GM18858 (cell line): ENCODE measurements around the gene HIVEP3.

Experiments used
- ATAC-seq: cut with Tn5 transposase; IDR thresholded peaks from one replicate; pipeline ENCODE4 v1.9.1; 2021; ENCODE audit not compliant: unreplicated experiment

HIVEP3 gene

DNA sequence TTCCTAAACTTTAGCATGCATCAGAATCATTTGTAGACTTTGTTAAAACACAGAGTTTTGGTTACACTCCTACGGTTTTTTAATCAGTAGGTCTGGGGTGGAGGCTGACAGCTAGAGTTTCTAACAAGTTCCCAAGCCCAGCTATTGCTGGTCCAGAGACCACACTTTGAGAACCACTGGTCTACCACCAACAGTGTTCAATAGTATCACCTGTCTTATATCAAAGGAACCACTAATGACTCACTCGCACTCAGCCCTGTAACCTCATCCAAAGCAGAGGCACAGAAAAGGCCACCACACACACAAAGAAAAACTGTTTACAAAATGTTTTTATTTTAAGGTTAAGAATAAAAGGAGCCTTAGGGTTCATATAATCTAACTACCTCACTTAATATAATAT lies 68.7 kb downstream of the HIVEP3 start:
- ATAC-seq = no peak

DNA sequence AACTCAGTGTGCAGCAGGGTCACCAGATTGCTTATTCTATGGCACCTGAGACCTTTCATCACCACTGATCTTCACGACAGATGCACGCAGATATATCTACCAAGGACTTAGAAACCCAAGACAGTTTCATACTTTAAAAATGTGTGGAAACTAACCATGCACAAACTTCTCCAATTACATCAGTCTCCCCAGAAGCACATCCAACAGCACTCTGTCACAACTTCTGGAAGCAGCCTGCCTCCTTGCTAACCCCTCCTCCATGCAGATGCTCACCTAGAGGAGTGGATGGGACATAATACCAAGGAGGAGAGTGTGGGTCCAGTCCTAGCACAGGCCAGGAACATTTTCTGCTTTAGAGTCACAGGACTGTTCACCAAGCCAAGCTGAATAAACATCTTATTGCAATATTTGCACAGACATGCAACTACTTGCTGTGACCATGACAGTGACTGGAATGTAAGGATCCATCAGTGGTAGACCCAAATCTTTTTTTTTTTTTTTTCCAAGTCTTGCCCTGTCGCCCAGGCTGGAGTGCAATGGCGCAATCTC lies 69.4 kb downstream of the HIVEP3 start:
- ATAC-seq = no peak

- ATAC-seq = no peak
These were observed 70.3 kb downstream of the HIVEP3 start for GRCh38 chr1:41848216-41848952.

GRCh38 chr1:41847733-41848132 lies 71.0 kb downstream of the HIVEP3 start:
- no peak for ATAC-seq

DNA sequence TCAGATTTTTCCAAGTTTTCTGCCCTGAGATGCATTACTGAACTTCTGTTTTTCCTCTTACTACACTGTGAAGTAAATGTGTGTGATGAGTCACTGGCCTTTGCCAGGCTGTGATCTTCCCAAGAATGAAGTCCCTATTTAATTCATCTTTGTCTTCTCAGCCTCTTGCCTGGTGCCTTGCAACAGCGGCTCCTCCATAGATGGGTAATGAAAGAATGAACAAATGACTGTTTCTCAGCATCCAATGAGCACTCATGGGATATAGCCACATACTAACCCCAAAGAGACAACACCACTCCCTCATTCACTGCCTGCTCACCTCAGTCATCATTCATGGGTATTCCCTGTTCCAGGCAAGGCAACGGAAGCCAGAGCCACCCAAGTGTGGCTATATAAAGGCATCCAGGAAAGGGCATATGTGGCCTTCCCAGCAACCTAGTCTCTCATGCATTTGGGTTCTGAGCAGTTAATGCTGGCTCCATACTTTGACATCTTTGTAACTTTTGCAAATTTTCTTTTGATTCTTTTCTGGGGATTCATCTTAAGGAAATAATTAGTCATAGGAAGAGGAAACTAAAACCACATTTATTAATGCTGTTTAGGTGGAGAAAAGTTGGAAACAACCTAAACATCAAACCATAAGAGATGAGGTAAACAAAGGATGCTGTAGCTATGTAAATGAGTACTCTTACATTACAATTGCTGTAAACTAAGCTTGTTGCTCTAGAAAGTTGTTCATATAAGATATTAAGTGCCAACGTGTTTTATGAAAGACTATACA lies 71.9 kb downstream of the HIVEP3 start:
- ATAC-seq = no peak

GRCh38 chr1:41844781-41845272 lies 73.9 kb downstream of the HIVEP3 start:
- no peak for ATAC-seq

GRCh38 chr1:41844255-41844654 lies 74.5 kb downstream of the HIVEP3 start:
- ATAC-seq = no peak

GRCh38 chr1:41842993-41843755 lies 75.5 kb downstream of the HIVEP3 start:
- ATAC-seq = no peak

DNA sequence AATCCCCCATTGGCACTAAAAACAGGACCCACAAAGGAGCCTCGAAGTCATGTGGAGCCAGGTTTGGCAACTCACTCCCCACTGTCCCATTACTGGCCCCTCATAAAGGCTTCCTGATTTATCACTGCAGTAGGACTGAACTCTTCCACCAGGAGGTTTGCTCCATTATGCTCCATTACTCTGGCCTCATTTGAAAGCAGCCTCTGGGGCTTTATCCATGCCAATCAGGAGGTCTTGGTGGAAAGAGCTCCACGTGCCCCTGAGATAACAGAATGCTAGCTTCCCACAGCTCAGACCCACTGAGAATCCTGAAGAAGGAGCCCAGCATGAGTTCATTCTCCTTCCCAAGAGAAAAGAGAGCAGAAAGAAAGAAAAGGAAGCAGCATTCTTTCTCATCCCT lies 76.4 kb downstream of the HIVEP3 start:
- no peak for ATAC-seq

GRCh38 chr1:41840592-41841246 lies 78.0 kb downstream of the HIVEP3 start:
- ATAC-seq = no peak

GRCh38 chr1:41838266-41838665 lies 80.5 kb downstream of the HIVEP3 start:
- ATAC-seq = no peak

- ATAC-seq = no peak
These were observed 81.0 kb downstream of the HIVEP3 start for GRCh38 chr1:41837691-41838090.

DNA sequence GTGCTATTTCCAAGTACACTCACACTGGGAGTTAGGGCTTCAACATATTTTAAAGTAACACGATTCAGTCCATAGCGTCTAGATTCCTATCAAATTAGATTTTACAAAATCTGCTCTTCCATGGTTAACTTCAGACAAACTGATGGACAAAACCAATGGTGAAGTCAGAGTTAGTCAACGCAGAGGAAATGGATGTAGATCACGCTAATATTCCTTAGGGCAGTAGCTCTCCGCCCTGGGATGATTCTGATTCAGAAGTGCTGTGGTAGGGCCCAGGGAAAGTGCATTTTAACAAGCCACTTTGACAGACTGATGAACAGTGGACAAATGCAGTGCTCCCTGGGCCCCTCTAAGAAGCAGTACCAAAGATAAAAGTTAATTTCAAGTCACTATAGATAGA lies 83.2 kb downstream of the HIVEP3 start:
- ATAC-seq = no peak

GRCh38 chr1:41833519-41834000 lies 85.2 kb downstream of the HIVEP3 start:
- ATAC-seq = no peak

DNA sequence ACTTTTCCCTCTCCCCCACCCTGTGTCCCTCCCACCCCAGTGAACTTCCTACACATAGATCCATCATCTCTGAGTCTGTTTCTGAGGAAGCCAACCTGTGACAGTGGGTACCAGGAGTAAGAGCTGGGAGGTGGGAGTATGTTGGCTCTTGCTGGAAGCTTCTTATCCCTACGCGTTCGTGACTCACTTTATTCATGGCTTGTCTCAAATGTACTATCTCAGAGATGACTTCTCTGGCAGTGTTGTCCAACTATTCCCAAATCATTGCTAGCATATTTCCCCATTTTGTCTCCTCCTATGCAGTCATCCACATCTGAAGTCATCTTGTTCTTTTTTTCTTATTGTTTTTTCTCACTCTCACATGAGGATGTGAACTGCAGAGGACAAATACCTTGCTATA lies 88.0 kb downstream of the HIVEP3 start:
- ATAC-seq = no peak

- ATAC-seq = no peak
These were observed 90.6 kb downstream of the HIVEP3 start for GRCh38 chr1:41827991-41828570.

DNA sequence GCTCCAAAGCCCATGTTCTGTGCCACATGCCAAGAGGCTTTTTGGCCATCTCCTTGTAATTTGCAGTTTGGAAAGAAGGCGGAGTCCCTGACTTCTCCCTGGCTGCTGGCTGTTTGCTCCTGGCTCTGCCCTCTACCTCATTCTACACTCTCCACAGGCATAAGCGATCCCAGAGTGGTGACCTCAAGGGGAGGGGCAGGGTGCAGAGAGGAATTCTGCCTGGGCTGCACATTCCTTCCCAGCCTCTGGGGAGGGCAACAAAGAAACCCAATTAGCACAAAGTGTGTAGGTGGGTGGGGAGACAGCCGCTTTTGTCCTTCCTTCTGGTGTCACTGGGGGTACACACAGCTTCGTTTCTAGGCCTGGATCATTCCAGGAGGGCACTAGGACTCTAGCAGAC lies 95.3 kb downstream of the HIVEP3 start:
- ATAC-seq = no peak

DNA sequence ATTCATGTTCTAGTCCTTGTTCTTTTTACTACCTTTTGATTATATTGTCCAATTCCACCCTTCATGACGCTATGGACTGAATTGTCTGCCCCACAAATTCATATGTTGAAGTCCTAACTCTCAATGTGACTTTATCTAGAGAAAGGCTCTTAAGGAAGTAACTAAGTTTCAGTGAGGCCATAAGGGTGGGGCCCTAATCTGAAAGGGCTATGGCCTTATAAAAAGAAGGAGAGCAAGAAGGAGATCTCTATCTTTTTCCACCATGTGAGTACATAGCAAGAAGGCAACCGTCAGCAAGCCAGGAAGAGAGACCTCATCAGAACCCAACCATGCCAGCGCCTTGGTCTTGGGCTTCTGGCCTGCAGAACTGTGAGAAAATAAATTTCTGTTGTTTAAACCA lies 95.9 kb downstream of the HIVEP3 start:
- no peak for ATAC-seq

DNA sequence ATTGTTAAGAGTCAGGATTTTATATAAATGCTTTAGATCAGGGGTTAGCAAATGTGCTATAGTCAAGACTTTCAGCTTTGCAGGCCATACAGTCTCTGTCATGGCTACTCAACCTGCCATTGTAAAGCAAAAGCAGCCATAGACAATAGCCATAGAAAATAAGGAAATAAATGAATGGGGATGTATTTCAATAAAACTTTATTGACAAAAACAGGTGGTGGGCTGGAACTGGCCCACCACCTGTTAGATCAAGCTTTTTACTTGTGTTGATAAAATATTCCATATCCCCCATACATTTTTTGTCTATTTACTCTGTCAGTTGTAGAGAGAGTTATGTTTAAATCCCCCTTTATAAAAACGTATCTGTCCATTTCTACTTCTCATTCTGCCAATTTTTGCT lies 98.9 kb downstream of the HIVEP3 start:
- ATAC-seq = no peak

DNA sequence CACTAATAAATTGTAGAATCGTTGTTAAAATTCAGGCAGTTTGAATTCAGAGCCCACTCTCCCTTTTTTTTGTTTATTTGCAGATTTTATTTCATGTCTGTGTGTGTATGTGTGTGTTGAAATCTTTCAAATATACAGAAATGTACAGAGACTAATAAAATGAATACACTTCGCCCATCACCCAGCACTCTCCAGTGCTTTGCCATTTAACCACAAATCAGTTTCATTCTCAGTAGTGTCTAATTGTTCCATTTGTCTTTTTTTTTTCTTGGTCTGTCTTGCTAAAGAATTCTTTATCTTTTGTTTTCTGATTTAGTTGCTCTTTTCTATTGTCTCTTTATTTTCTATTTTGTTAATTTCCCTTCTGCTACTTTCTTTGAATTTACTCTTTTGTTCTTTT lies 99.7 kb downstream of the HIVEP3 start:
- ATAC-seq = no peak
